ENCODE results near the gene GZMM.
"Not testable (repeated sequence)": the region's sequence is repeated elsewhere in the genome, so short reads cannot be mapped to it uniquely, and the experiment has no call there.

The GZMM gene

GRCh38 chr19:583968-584239, 40.1 kb downstream of the GZMM start:
- no peak for DNase-seq

- DNase-seq = peak; percentile 73 to 83
These were observed 40.6 kb downstream of the GZMM start for GRCh38 chr19:584240-585001.

GRCh38 chr19:585146-585545, 41.3 kb downstream of the GZMM start:
- not testable (repeated sequence) for DNase-seq

GRCh38 chr19:585551-586110, 41.8 kb downstream of the GZMM start:
- DNase-seq = no peak

- peak; percentile 80 to 85 for DNase-seq
These were observed 44.4 kb downstream of the GZMM start for GRCh38 chr19:588093-588740.

GRCh38 chr19:588741-589692, 45.2 kb downstream of the GZMM start:
- DNase-seq = no peak

- no peak for DNase-seq
These were observed 46.0 kb downstream of the GZMM start, which contains the start of gene HCN2 for GRCh38 chr19:589693-590395. TSS of gene HCN2 (plus strand) at chr19:589881. CDS start at chr19:589946, 65 bp downstream.

- DNase-seq = peak in 1 of 2 experiments; percentile 57
These were observed 46.5 kb downstream of the GZMM start for GRCh38 chr19:590396-590745.

- DNase-seq = no peak
These were observed 46.9 kb downstream of the GZMM start for GRCh38 chr19:590750-591098.

GRCh38 chr19:591099-591958, 47.5 kb downstream of the GZMM start:
- DNase-seq = no peak

- no peak for DNase-seq
These were observed 48.2 kb downstream of the GZMM start for GRCh38 chr19:592101-592500.

GRCh38 chr19:593055-593454, 49.2 kb downstream of the GZMM start:
- no peak for DNase-seq

GRCh38 chr19:593505-593904, 49.7 kb downstream of the GZMM start:
- DNase-seq = no peak

GRCh38 chr19:594265-594870, 50.5 kb downstream of the GZMM start:
- no peak for DNase-seq

- no peak for DNase-seq
These were observed 51.7 kb downstream of the GZMM start for GRCh38 chr19:595326-596262.

GRCh38 chr19:596263-596655, 52.4 kb downstream of the GZMM start:
- no peak for DNase-seq

GRCh38 chr19:597406-598315, 53.8 kb downstream of the GZMM start:
- peak in 1 of 2 experiments; percentile 57 for DNase-seq
